SU-DHL-6 (cell line): ENCODE measurements around the gene CEACAM16.

Experiments used
- H2AFZ ChIP-seq: fragments of 200-600 bp; sonication (generic); 2 replicates; pipeline ENCODE4 v1.6.1; 2014; ENCODE audit warnings: low read depth, mild to moderate bottlenecking, moderate library complexity, mixed read lengths, antibody characterized with exemption, low read length; ENCODE audit not compliant: severe bottlenecking
- H3F3A ChIP-seq: fragments of 200-600 bp; shearing (Covaris generic); 2 replicates; pipeline ENCODE4 v1.6.0; 2016; ENCODE audit warnings: antibody characterized with exemption, mild to moderate bottlenecking; ENCODE audit not compliant: insufficient read depth
- H3K27ac ChIP-seq: fragments of 200-600 bp; sonication (generic); 2 replicates; pipeline ENCODE4 v1.5.1; 2016; ENCODE audit warnings: low read depth, mild to moderate bottlenecking, low read length, moderate library complexity, mixed read lengths
- H3K27me3 ChIP-seq: fragments of 200-600 bp; sonication (generic), shearing (Covaris generic); 2 replicates; pipeline ENCODE4 v1.6.0; 2014; ENCODE audit warnings: mild to moderate bottlenecking, low read length
- H3K36me3 ChIP-seq: fragments of 200-600 bp; sonication (generic); 2 replicates; pipeline ENCODE4 v1.6.1; 2014; ENCODE audit warnings: mild to moderate bottlenecking, low read length, mixed read lengths
- H3K4me2 ChIP-seq: fragments of 300-600, 200-600 bp; shearing (Covaris generic), sonication (generic); 2 replicates; pipeline ENCODE4 v1.6.0; 2014; ENCODE audit warnings: low read length, low read depth, mild to moderate bottlenecking; ENCODE audit not compliant: poor library complexity, severe bottlenecking
- H3K4me3 ChIP-seq: fragments of 200-600 bp; sonication (generic); 2 replicates; pipeline ENCODE4 v1.5.1; 2014; ENCODE audit warnings: antibody characterized with exemption, low read length, mild to moderate bottlenecking, mixed read lengths; ENCODE audit not compliant: insufficient read depth, poor library complexity, severe bottlenecking
- H3K79me2 ChIP-seq: fragments of 200-600 bp; sonication (generic); 2 replicates; pipeline ENCODE4 v1.6.1; 2014; ENCODE audit warnings: mild to moderate bottlenecking, low read length, moderate library complexity; ENCODE audit not compliant: insufficient read depth
- H3K9ac ChIP-seq: fragments of 200-600 bp; sonication (generic); 2 replicates; pipeline ENCODE4 v1.7.0; 2014; ENCODE audit warnings: mild to moderate bottlenecking, low read length
- H3K9me2 ChIP-seq: fragments of 200-600 bp; sonication (generic); replicated peaks from 2 replicates; pipeline ENCODE4 v1.6.1; 2014; ENCODE audit warnings: low read length; ENCODE audit not compliant: insufficient read depth
- H3K9me3 ChIP-seq: fragments of 200-600 bp; sonication (generic); 2 replicates; pipeline ENCODE4 v1.6.1; 2014; ENCODE audit warnings: low read length, mixed read lengths; ENCODE audit not compliant: insufficient read depth
- H4K20me1 ChIP-seq: fragments of 200-600 bp; sonication (generic); 2 replicates; pipeline ENCODE4 v1.6.1; 2014; ENCODE audit warnings: low read depth, mild to moderate bottlenecking, antibody characterized with exemption, low read length, moderate library complexity, mixed read lengths
- EZH2phosphoT487 ChIP-seq: fragments of 200-600 bp; sonication (generic), shearing (Covaris generic); conservative IDR thresholded peaks from 2 replicates; pipeline ENCODE4 v1.6.1; 2018; ENCODE audit warnings: mild to moderate bottlenecking, antibody characterized with exemption, low read length, moderate library complexity, mixed read lengths
- TF ChIP-seq, protein P1 (sequence below): fragments of 200-600 bp; sonication (generic); IDR thresholded peaks from one replicate; pipeline ENCODE4 v1.5.1; 2017; ENCODE audit warnings: antibody characterized with exemption, mild to moderate bottlenecking, low read length, moderate library complexity; ENCODE audit not compliant: insufficient read depth, poor library complexity, severe bottlenecking

The CEACAM16 gene

GRCh38 chr19:44660081-44660480 is 38.9 kb upstream of the CEACAM16 start:
- Histone ChIP-seq H3K4me3 (no peak overlapping the region), H3K36me3 (no peaks in the 10 kb centered on the region), H3K27ac (no peak overlapping the region), H3K27me3 (no peaks in the 10 kb centered on the region), H4K20me1 (no peaks in the 10 kb centered on the region), H3K79me2 (no peaks in the 10 kb centered on the region), H3K9me2 (no peaks in the 10 kb centered on the region), H3K9me3 (no peaks in the 10 kb centered on the region), H3K4me2 (no peak overlapping the region), H3K9ac (no peak overlapping the region), H3F3A (no peaks in the 10 kb centered on the region), H2AFZ (no peak overlapping the region)
- TF ChIP-seq, protein P1, sequence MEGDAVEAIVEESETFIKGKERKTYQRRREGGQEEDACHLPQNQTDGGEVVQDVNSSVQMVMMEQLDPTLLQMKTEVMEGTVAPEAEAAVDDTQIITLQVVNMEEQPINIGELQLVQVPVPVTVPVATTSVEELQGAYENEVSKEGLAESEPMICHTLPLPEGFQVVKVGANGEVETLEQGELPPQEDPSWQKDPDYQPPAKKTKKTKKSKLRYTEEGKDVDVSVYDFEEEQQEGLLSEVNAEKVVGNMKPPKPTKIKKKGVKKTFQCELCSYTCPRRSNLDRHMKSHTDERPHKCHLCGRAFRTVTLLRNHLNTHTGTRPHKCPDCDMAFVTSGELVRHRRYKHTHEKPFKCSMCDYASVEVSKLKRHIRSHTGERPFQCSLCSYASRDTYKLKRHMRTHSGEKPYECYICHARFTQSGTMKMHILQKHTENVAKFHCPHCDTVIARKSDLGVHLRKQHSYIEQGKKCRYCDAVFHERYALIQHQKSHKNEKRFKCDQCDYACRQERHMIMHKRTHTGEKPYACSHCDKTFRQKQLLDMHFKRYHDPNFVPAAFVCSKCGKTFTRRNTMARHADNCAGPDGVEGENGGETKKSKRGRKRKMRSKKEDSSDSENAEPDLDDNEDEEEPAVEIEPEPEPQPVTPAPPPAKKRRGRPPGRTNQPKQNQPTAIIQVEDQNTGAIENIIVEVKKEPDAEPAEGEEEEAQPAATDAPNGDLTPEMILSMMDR, result no peak
- no peak for TF ChIP-seq EZH2phosphoT487

- H3K9me3 ChIP-seq, result no peaks in the 10 kb centered on the region
- no peaks in the 10 kb centered on the region for H3K36me3 ChIP-seq
- H3K4me3 ChIP-seq, result no peak overlapping the region
- H4K20me1 ChIP-seq, result no peaks in the 10 kb centered on the region
- no peak for TF ChIP-seq EZH2phosphoT487
- TF ChIP-seq, protein P1, result no peak
- H3K27me3 ChIP-seq, result no peaks in the 10 kb centered on the region
- no peaks in the 10 kb centered on the region for H3K9me2 ChIP-seq
- no peak overlapping the region for H3K9ac ChIP-seq
- no peak overlapping the region for H2AFZ ChIP-seq
- H3F3A ChIP-seq, result no peaks in the 10 kb centered on the region
- H3K79me2 ChIP-seq, result no peaks in the 10 kb centered on the region
- H3K4me2 ChIP-seq, result no peak overlapping the region
- H3K27ac ChIP-seq, result no peak overlapping the region
Observed at GRCh38 chr19:44661205-44661604, 37.7 kb upstream of the CEACAM16 start.

GRCh38 chr19:44661904-44662303 is 37.0 kb upstream of the CEACAM16 start:
- Histone ChIP-seq H3K9me3 (no peaks in the 10 kb centered on the region), H3K9me2 (no peaks in the 10 kb centered on the region), H3K79me2 (no peaks in the 10 kb centered on the region), H2AFZ (no peak overlapping the region), H3K27ac (no peak overlapping the region), H3K4me3 (no peak overlapping the region), H4K20me1 (no peaks in the 10 kb centered on the region), H3K36me3 (no peaks in the 10 kb centered on the region), H3F3A (no peaks in the 10 kb centered on the region), H3K4me2 (no peak overlapping the region), H3K9ac (no peak overlapping the region), H3K27me3 (no peaks in the 10 kb centered on the region)
- TF ChIP-seq EZH2phosphoT487, result no peak
- TF ChIP-seq, protein P1, result no peak
